Endothelial cell of umbilical vein (primary cell): ENCODE data around the gene RPLP1. TPM values are rescaled to one million over a fixed set of nuclear protein-coding genes. Genes with fewer than 3 reads are reported as not detected.

Source experiments
- BruUV-seq: library from RNA; stranded (reverse); fragments of 400-500 nt; replicated peaks from 2 replicates; lab custom pipeline; 2021; lab: Mats Ljungman, UMichigan
- CTCF ChIA-PET: fragments of 300-600, 350-600 bp; sonication (Branson Sonifier 250); formaldehyde crosslinking; loops from one replicate; lab custom pipeline; 2021; ENCODE audit warnings: antibody characterized with exemption, inconsistent platforms; lab: Charles Lee
- POLR2A ChIA-PET: fragments of 300-600, 350-600 bp; sonication (Branson Sonifier 250); formaldehyde crosslinking; loops from one replicate; lab custom pipeline; 2021; ENCODE audit warnings: antibody characterized with exemption, inconsistent platforms; lab: Charles Lee
- DNase-seq: peaks from one replicate; pipeline ENCODE4 v3.0.0-alpha.2; 2011; ENCODE audit warnings: low read depth, low spot score
- FAIRE-seq: peaks from 2 replicates; lab custom pipeline; 2011; peaks lifted over from hg19 to GRCh38; lab: Jason Lieb, UNC
- H2AFZ ChIP-seq: 2 replicates; pipeline ENCODE4 v1.6.0; 2012; ENCODE audit warnings: low read depth, low read length, control low read depth, inconsistent platforms
- H3K27ac ChIP-seq: 2 replicates; pipeline ENCODE4 v1.5.1; 2011; ENCODE audit warnings: low read depth, mild to moderate bottlenecking, control low read depth, low read length, moderate library complexity; ENCODE audit not compliant: insufficient read depth
- H3K27me3 ChIP-seq, 2 experiments: 2 replicates each; pipeline versions ENCODE4 v1.6.0 to v1.6.1; 2011; ENCODE audit warnings: low read length in 2 of 2, mixed read lengths in 1 of 2; ENCODE audit not compliant: control insufficient read depth in 2 of 2, insufficient read depth in 2 of 2
- H3K36me3 ChIP-seq, 2 experiments: 2 replicates in 1 of 2; 3 replicates in 1 of 2; pipeline ENCODE4 v1.5.1; 2011; ENCODE audit warnings: low read length in 2 of 2, mild to moderate bottlenecking in 1 of 2, moderate library complexity in 1 of 2; ENCODE audit not compliant: control insufficient read depth in 2 of 2, insufficient read depth in 2 of 2; ENCODE audit errors: extremely low read depth in 1 of 2
- H3K4me1 ChIP-seq: 3 replicates; pipeline ENCODE4 v1.5.1; 2011; ENCODE audit warnings: mild to moderate bottlenecking, low read length; ENCODE audit not compliant: control insufficient read depth, insufficient read depth; ENCODE audit errors: extremely low read depth
- H3K4me2 ChIP-seq: 2 replicates; pipeline ENCODE4 v1.6.1; 2011; ENCODE audit warnings: low read length, control low read depth, mixed read lengths; ENCODE audit not compliant: insufficient read depth
- H3K4me3 ChIP-seq, 3 experiments: fragments of 200-600 bp in 1 of 3; sonication (generic), shearing (Covaris generic) in 1 of 3; replicated peaks in 1 of 3; 2 replicates each; pipeline ENCODE4 v1.5.1; 2011 to 2016; ENCODE audit warnings: control low read depth in 3 of 3, low read length in 3 of 3, mild to moderate bottlenecking in 2 of 3, inconsistent platforms in 1 of 3, low read depth in 1 of 3, moderate library complexity in 1 of 3; ENCODE audit not compliant: insufficient read depth in 1 of 3
- H3K79me2 ChIP-seq: 2 replicates; pipeline ENCODE4 v1.6.0; 2012; ENCODE audit warnings: low read length, inconsistent platforms; ENCODE audit not compliant: control insufficient read depth, insufficient read depth
- H3K9ac ChIP-seq: replicated peaks from 2 replicates; pipeline ENCODE3; 2011; ENCODE audit warnings: low read length, control low read depth; ENCODE audit not compliant: insufficient read depth; ENCODE audit errors: extremely low read depth
- H3K9me1 ChIP-seq: replicated peaks from 3 replicates; pipeline ENCODE4 v1.6.0; 2011; ENCODE audit warnings: mild to moderate bottlenecking, low read length; ENCODE audit not compliant: control insufficient read depth, insufficient read depth; ENCODE audit errors: extremely low read depth
- H3K9me3 ChIP-seq: replicated peaks from 2 replicates; pipeline ENCODE4 v1.5.1; 2012; ENCODE audit warnings: low read length, inconsistent platforms; ENCODE audit not compliant: control insufficient read depth, insufficient read depth
- H4K20me1 ChIP-seq: replicated peaks from 2 replicates; pipeline ENCODE3; 2011; ENCODE audit warnings: mild to moderate bottlenecking, low read length; ENCODE audit not compliant: control insufficient read depth, insufficient read depth; ENCODE audit errors: extremely low read depth
- GATA2 ChIP-seq: IDR thresholded peaks from 2 replicates; pipeline ENCODE4 v1.7.0; 2011; ENCODE audit warnings: low read depth, mild to moderate bottlenecking, moderate library complexity, mixed read lengths, low read length; ENCODE audit not compliant: insufficient read length, insufficient read depth
- MYC ChIP-seq: IDR thresholded peaks from one replicate; pipeline ENCODE4 v1.6.1; 2011; ENCODE audit warnings: mild to moderate bottlenecking, low read depth, low read length
- POLR2A ChIP-seq: IDR thresholded peaks from 2 replicates; pipeline ENCODE4 v1.6.1; 2012; ENCODE audit warnings: low read depth, mild to moderate bottlenecking, control low read depth, low read length
- POLR2AphosphoS5 ChIP-seq: IDR thresholded peaks from 2 replicates; pipeline ENCODE4 v1.6.1; 2012; ENCODE audit warnings: low read depth, mild to moderate bottlenecking, control low read depth, low read length, moderate library complexity; ENCODE audit not compliant: insufficient read depth
- dilution Hi-C: fragments of 300-500 bp; cut with MboI; formaldehyde crosslinking; loops from one replicate; pipeline ENCODE4 v1.15.0; 2019; ENCODE audit warnings: low sequenced_read_pairs; ENCODE audit not compliant: extremely low pct_ligation_motif_present
- intact Hi-C: fragments of 100-400 bp; cut with micrococcal nuclease; formaldehyde crosslinking; loops from one replicate; pipeline ENCODE4 v1.10.0; 2022
- polyA plus RNA-seq, 4 experiments: library from polyadenylated mRNA; depleted of rRNA in 3 of 4; stranded (reverse) in 3 of 4; unstranded in 1 of 4; fragments of >200 nt; gene quantifications; 2 replicates each; pipeline versions ENCODE4 v1.2.1 to v1.2.3, GENCODE V29; 2011 to 2012; ENCODE audit warnings: missing spikeins in 1 of 4
- total RNA-seq: library from RNA; stranded (reverse); gene quantifications from 2 replicates; pipeline ENCODE4 v1.2.3, GENCODE V29; 2021

The RPLP1 gene
- total and polyA plus RNA-seq, 2 donors (not counting 3 experiments of a cell fraction or from before 2014, with no cell fraction given), result 1,603 to 2,985 TPM

DNA sequence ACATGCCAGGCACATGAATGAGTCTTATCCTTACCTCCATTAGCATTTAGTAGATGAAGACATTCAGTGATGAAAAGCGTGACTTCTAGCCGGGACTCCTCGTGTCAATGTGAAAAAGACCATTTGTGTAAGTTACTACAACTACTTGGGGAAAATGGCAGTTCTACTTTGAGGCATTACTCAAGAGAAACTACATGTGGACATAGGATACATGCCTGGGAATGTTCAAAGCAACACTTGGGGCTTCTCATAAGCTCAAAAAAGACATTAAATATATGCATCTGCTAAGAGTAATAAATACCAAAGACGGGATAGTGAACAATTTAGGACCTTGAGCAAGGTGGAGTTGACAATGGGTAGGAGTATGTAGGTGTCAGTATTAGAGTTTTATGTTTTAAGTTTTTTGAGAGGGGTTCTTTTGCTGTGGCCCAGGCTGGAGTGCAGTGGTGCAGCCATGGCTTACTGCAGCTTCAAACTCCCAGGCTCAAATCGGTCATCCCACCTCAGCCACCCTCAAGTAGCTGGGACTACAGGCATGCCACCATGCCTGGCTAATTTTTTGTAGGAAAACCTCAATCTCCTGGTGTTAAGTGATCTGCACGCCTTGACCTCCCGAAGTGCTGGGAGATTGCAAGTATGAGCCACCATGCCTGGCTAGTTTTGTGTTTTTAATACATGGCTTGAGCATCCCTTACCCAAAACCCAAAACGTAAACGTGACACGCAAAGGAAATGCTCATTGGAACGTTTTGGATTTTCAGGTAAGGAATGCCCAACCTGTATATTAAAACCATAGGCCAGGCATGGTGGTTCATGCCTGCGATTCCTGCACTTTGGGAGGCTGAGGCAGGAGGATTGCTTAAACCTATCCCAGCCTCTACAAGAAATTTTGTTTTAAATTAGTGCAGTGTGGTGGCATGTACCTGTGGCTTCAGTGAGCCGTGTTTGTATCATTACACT lies 3.9 kb downstream of the RPLP1 start:
- Histone ChIP-seq H3K9me3 (no peaks in the 10 kb centered on the region), H3K4me1 (peaks cover 24% of the 10 kb centered on the region), H3K9ac (no peak overlapping the region), H4K20me1 (peaks cover 9% of the 10 kb centered on the region), H3K4me3 (no peak overlapping the region), H3K79me2 (peaks cover 32% of the 10 kb centered on the region), H3K27me3 (no peaks in the 10 kb centered on the region), H3K9me1 (no peaks in the 10 kb centered on the region), H3K4me2 (no peak overlapping the region), H2AFZ (no peak overlapping the region), H3K36me3 (peaks cover 14 to 16% of the 10 kb centered on the region in 2 experiments), H3K27ac (no peak overlapping the region)
- ChIA-PET POLR2A (no interaction called here), CTCF (interaction anchor here (1.2 kb wide), 2 partner anchors 9 to 13 kb away, joined by 4 to 5 read pairs; no protein-coding TSS in a partner anchor)
- dilution Hi-C loops, result no loop called here
- intact Hi-C loops, result no loop called here
- BruUV-seq, result no TSS peak
- no peak for DNase-seq
- no peak for TF ChIP-seq MYC
- peak; percentile 0 for TF ChIP-seq POLR2A
- FAIRE-seq, result no peak

DNA sequence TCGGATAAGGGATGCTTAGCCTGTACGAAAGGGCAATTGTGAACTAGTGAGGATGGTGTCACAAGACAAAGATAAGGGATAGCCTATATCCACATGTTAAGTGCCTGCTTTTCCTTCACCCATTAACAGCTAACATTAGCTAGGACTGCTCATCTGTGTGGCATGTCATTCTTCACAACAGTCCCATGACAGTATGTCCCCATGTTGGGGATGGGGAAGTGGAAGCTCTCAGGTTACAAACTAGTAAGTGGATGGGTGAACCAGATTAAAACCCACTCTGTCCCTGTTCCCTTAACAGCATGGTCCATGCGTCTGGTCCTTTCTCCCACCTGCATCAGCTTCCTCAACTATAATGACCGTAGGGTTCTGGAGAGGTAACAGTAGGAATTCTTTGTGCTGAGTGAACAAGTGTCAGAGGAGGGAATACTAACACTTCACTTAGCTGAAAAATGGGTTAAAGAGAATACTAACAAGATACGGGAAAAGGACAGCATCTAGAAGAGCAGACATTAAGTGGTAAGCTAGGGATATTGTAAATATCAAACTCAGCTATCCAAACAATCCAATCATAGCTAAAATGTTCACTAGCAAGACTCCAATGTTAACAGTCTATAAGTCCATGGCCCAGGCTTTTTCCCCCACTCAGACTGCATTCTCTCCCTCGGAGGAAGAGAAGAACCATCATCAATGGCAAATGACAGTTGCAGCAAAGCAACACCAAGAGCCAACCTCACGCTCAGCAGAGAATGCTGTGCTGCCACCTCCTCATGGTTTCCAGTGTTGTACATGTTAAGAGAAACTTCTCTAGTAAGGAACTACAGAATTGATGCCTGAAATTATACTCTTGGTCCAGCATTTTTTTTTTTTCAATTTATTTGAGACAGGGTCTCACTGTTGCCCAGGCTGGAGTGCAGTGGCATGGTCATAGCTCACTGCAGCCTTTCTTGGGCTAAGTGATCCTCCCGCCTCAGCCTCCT lies 5.0 kb downstream of the RPLP1 start:
- FAIRE-seq (no peak), DNase-seq (no peak)
- no peaks in the 10 kb centered on the region for H3K9me1 ChIP-seq
- dilution Hi-C loops (no loop called here), intact Hi-C loops (no loop called here)
- peaks cover 32% of the 10 kb centered on the region for H3K79me2 ChIP-seq
- H3K27me3 ChIP-seq, result no peaks in the 10 kb centered on the region
- no peak overlapping the region for H3K4me2 ChIP-seq
- ChIA-PET POLR2A (no interaction called here), CTCF (interaction anchor here (1.2 kb wide), 1 partner anchor 12 kb away, joined by 4 read pairs; no protein-coding TSS in a partner anchor)
- peaks cover 15% of the 10 kb centered on the region for H3K4me1 ChIP-seq
- peaks cover 9% of the 10 kb centered on the region for H4K20me1 ChIP-seq
- no peak overlapping the region for H3K27ac ChIP-seq
- no peak overlapping the region for H3K4me3 ChIP-seq
- no peak overlapping the region for H3K9ac ChIP-seq
- peaks cover 14 to 16% of the 10 kb centered on the region in 2 experiments for H3K36me3 ChIP-seq
- no peak overlapping the region for H2AFZ ChIP-seq
- H3K9me3 ChIP-seq, result no peaks in the 10 kb centered on the region
- BruUV-seq, result no TSS peak
- TF ChIP-seq POLR2AphosphoS5, result peak; percentile 75
- TF ChIP-seq GATA2, result no peak
